ENCODE data around the gene F2RL3. TPM values are rescaled to one million over a fixed set of nuclear protein-coding genes. Genes with fewer than 3 reads are reported as not detected.

Gene F2RL3
- total RNA-seq, 1 donor from 2014 or later, result not detected

GRCh38 chr19:16890461-16891184 is 1.8 kb downstream of the F2RL3 start:
- TF ChIP-seq CTCF (IDR thresholded peaks at IDR 0.05; ENCODE audit: partially characterized antibody, unreplicated experiment), result no peak
- no peak overlapping the region for H3K4me3 Mint-ChIP-seq (ENCODE audit: unreplicated experiment)
- no peak for DNase-seq
- peaks cover 27% of the 10 kb centered on the region for H3K4me1 Mint-ChIP-seq (ENCODE audit: low read depth, unreplicated experiment)
- H3K9me3 Mint-ChIP-seq (ENCODE audit: unreplicated experiment), result peaks cover 7% of the 10 kb centered on the region
- H3K36me3 Mint-ChIP-seq (ENCODE audit: unreplicated experiment), result no peaks in the 10 kb centered on the region
- H3K27ac Mint-ChIP-seq (ENCODE audit: unreplicated experiment), result peak overlapping the region; percentile 15
- H3K27me3 Mint-ChIP-seq (ENCODE audit: unreplicated experiment), result peaks cover 12% of the 10 kb centered on the region

GRCh38 chr19:16891696-16892382 is 3.0 kb downstream of the F2RL3 start:
- DNase-seq, result no peak
- Mint-ChIP-seq H3K27me3 (ENCODE audit: unreplicated experiment) (peaks cover 12% of the 10 kb centered on the region), H3K4me3 (ENCODE audit: unreplicated experiment) (no peak overlapping the region), H3K4me1 (ENCODE audit: low read depth, unreplicated experiment) (peaks cover 27% of the 10 kb centered on the region), H3K27ac (ENCODE audit: unreplicated experiment) (no peak overlapping the region), H3K9me3 (ENCODE audit: unreplicated experiment) (peaks cover 9% of the 10 kb centered on the region), H3K36me3 (ENCODE audit: unreplicated experiment) (no peaks in the 10 kb centered on the region)
- TF ChIP-seq CTCF (IDR thresholded peaks at IDR 0.05; ENCODE audit: partially characterized antibody, unreplicated experiment), result no peak

GRCh38 chr19:16892436-16892835 is 3.6 kb downstream of the F2RL3 start:
- H3K36me3 Mint-ChIP-seq (ENCODE audit: unreplicated experiment), result no peaks in the 10 kb centered on the region
- DNase-seq, result no peak
- H3K9me3 Mint-ChIP-seq (ENCODE audit: unreplicated experiment), result peaks cover 9% of the 10 kb centered on the region
- peak overlapping the region; percentile 20 for H3K4me3 Mint-ChIP-seq (ENCODE audit: unreplicated experiment)
- peaks cover 24% of the 10 kb centered on the region for H3K4me1 Mint-ChIP-seq (ENCODE audit: low read depth, unreplicated experiment)
- peak overlapping the region; percentile 59 for H3K27ac Mint-ChIP-seq (ENCODE audit: unreplicated experiment)
- no peak for TF ChIP-seq CTCF (IDR thresholded peaks at IDR 0.05; ENCODE audit: partially characterized antibody, unreplicated experiment)
- peaks cover 12% of the 10 kb centered on the region for H3K27me3 Mint-ChIP-seq (ENCODE audit: unreplicated experiment)

- H3K4me1 Mint-ChIP-seq (ENCODE audit: low read depth, unreplicated experiment), result peaks cover 24% of the 10 kb centered on the region
- H3K27ac Mint-ChIP-seq (ENCODE audit: unreplicated experiment), result peak overlapping the region; percentile 90
- peak overlapping the region; percentile 57 for H3K4me3 Mint-ChIP-seq (ENCODE audit: unreplicated experiment)
- no peak for TF ChIP-seq CTCF (IDR thresholded peaks at IDR 0.05; ENCODE audit: partially characterized antibody, unreplicated experiment)
- no peaks in the 10 kb centered on the region for H3K36me3 Mint-ChIP-seq (ENCODE audit: unreplicated experiment)
- H3K9me3 Mint-ChIP-seq (ENCODE audit: unreplicated experiment), result peaks cover 10% of the 10 kb centered on the region
- DNase-seq, result no peak
- peaks cover 12% of the 10 kb centered on the region for H3K27me3 Mint-ChIP-seq (ENCODE audit: unreplicated experiment)
Observed at GRCh38 chr19:16892868-16893685, 4.3 kb downstream of the F2RL3 start.
